HCT116 (cell line): ENCODE measurements around the gene IREB2. TPM values are rescaled to one million over a fixed set of nuclear protein-coding genes. Genes with fewer than 3 reads are reported as not detected.

Experiments used
- ATAC-seq: fragments of 200-7000 bp; cut with Tn5 transposase; 2 replicates; pipeline ENCODE4 v1.9.1; 2020; ENCODE audit warnings: mild to moderate bottlenecking, moderate library complexity
- BruUV-seq: library from RNA; stranded (reverse); fragments of 400-500 nt; replicated peaks from 2 replicates; lab custom pipeline; 2021; lab: Mats Ljungman, UMichigan
- CTCF ChIA-PET: fragments of 300-600 bp; sonication (Branson Sonifier 250); formaldehyde crosslinking; loops from one replicate; lab custom pipeline; 2021; ENCODE audit warnings: antibody characterized with exemption; lab: Charles Lee
- POLR2A ChIA-PET: fragments of 300-600, 350-600 bp; sonication (Branson Sonifier 250); formaldehyde crosslinking; loops from one replicate; lab custom pipeline; 2021; ENCODE audit warnings: antibody characterized with exemption; lab: Charles Lee
- RAD21 ChIA-PET, 2 experiments: fragments of 300-600 bp; sonication (Branson Sonifier 250); formaldehyde crosslinking; loops; one replicate each; lab custom pipeline; 2023; ENCODE audit warnings: low total read pairs in 2 of 2; ENCODE audit not compliant: uncharacterized antibody in 2 of 2, unreplicated experiment in 2 of 2, low non-redundant PET in 1 of 2; lab: Charles Lee
- DNase-seq: peaks from one replicate; pipeline ENCODE4 v3.0.0-alpha.2; 2010; ENCODE audit warnings: low read depth, low spot score
- H2AFZ ChIP-seq: fragments of 200-600 bp; shearing (Covaris generic), sonication (generic); 2 replicates; pipeline ENCODE4 v1.6.1; 2017; ENCODE audit warnings: low read depth, mixed run types, mixed read lengths, antibody characterized with exemption, low read length; ENCODE audit not compliant: poor library complexity, severe bottlenecking
- H3K27ac ChIP-seq: 2 replicates; pipeline ENCODE4 v1.5.1; 2012; ENCODE audit warnings: low read depth, low read length
- H3K27me3 ChIP-seq: fragments of 200-600 bp; sonication (generic); 2 replicates; pipeline ENCODE4 v1.6.1; 2016; ENCODE audit warnings: mixed run types, low read length, mixed read lengths; ENCODE audit not compliant: insufficient read depth
- H3K36me3 ChIP-seq, 2 experiments: fragments of 200-500 bp in 1 of 2; fragments of 200-600 bp in 1 of 2; sonication (Bioruptor generic) in 1 of 2; sonication (generic) in 1 of 2; 2 replicates each; pipeline versions ENCODE4 v1.5.1 to v1.6.1; 2014 to 2016; ENCODE audit warnings: low read length in 2 of 2, inconsistent platforms in 1 of 2, mixed read lengths in 1 of 2, mixed run types in 1 of 2; ENCODE audit not compliant: insufficient read depth in 2 of 2, control insufficient read depth in 1 of 2
- H3K4me1 ChIP-seq, 2 experiments: fragments of 200-600 bp in 1 of 2; sonication (generic) in 1 of 2; 2 replicates each; pipeline versions ENCODE4 v1.5.1 to v1.6.1; 2012 to 2017; ENCODE audit warnings: low read length in 2 of 2, inconsistent platforms in 1 of 2, mild to moderate bottlenecking in 1 of 2, mixed read lengths in 1 of 2, mixed run types in 1 of 2, moderate library complexity in 1 of 2; ENCODE audit not compliant: insufficient read depth in 2 of 2, control insufficient read depth in 1 of 2
- H3K4me2 ChIP-seq: fragments of 200-600 bp; sonication (generic); 2 replicates; pipeline ENCODE4 v1.6.1; 2017; ENCODE audit warnings: mixed run types, low read length, mixed read lengths
- H3K4me3 ChIP-seq, 2 experiments: fragments of 200-600 bp in 1 of 2; sonication (generic) in 1 of 2; replicated peaks in 1 of 2; 2 replicates each; pipeline ENCODE4 v1.5.1; 2011 to 2016; ENCODE audit warnings: low read length in 2 of 2, control low read depth in 1 of 2, low read depth in 1 of 2, mild to moderate bottlenecking in 1 of 2, mixed read lengths in 1 of 2, mixed run types in 1 of 2
- H3K79me2 ChIP-seq: fragments of 200-600 bp; sonication (generic); 2 replicates; pipeline ENCODE4 v1.6.1; 2017; ENCODE audit warnings: mild to moderate bottlenecking, mixed run types, low read length, moderate library complexity, mixed read lengths; ENCODE audit not compliant: insufficient read depth
- H3K9ac ChIP-seq: fragments of 200-600 bp; sonication (generic); 2 replicates; pipeline ENCODE4 v1.6.1; 2016; ENCODE audit warnings: low read length, mixed read lengths
- H3K9me2 ChIP-seq: fragments of 200-600 bp; sonication (generic), shearing (Covaris generic); 2 replicates; pipeline ENCODE4 v1.6.1; 2017; ENCODE audit warnings: mixed run types, mild to moderate bottlenecking, moderate library complexity; ENCODE audit not compliant: insufficient read depth
- H3K9me3 ChIP-seq, 2 experiments: fragments of 200-500 bp in 1 of 2; fragments of 200-600 bp in 1 of 2; sonication (Bioruptor generic) in 1 of 2; sonication (generic) in 1 of 2; 2 replicates each; pipeline ENCODE4 v1.6.1; 2014 to 2017; ENCODE audit warnings: low read length in 2 of 2, mixed read lengths in 2 of 2, inconsistent platforms in 1 of 2, low read depth in 1 of 2, mild to moderate bottlenecking in 1 of 2, mixed run types in 1 of 2, moderate library complexity in 1 of 2; ENCODE audit not compliant: control insufficient read depth in 1 of 2, insufficient read depth in 1 of 2
- H4K20me1 ChIP-seq: fragments of 200-600 bp; sonication (generic), shearing (Covaris generic); 2 replicates; pipeline ENCODE4 v1.6.1; 2017; ENCODE audit warnings: mixed run types, mild to moderate bottlenecking, moderate library complexity; ENCODE audit not compliant: insufficient read depth
- CBX3 ChIP-seq: IDR thresholded peaks from 2 replicates; pipeline ENCODE4 v1.6.1; 2012; ENCODE audit warnings: low read depth
- CEBPB ChIP-seq: IDR thresholded peaks from 2 replicates; pipeline ENCODE4 v1.6.1; 2012; ENCODE audit warnings: low read depth
- EGR1 ChIP-seq: IDR thresholded peaks from 2 replicates; pipeline ENCODE4 v1.6.1; 2012; ENCODE audit warnings: low read depth
- ELF1 ChIP-seq: IDR thresholded peaks from 2 replicates; pipeline ENCODE4 v1.6.1; 2012; ENCODE audit warnings: low read depth, borderline replicate concordance
- EZH2phosphoT487 ChIP-seq: fragments of 200-600 bp; IDR thresholded peaks from 2 replicates; pipeline ENCODE4 v1.6.1; 2018; ENCODE audit warnings: antibody characterized with exemption, borderline replicate concordance
- FOSL1 ChIP-seq: IDR thresholded peaks from 2 replicates; pipeline ENCODE4 v1.6.1; 2012; ENCODE audit warnings: low read depth
- JUND ChIP-seq: IDR thresholded peaks from 2 replicates; pipeline ENCODE4 v1.6.1; 2012
- MAX ChIP-seq: IDR thresholded peaks from 2 replicates; pipeline ENCODE4 v1.6.1; 2012
- POLR2AphosphoS5 ChIP-seq: IDR thresholded peaks from 2 replicates; pipeline ENCODE4 v1.6.1; 2011; ENCODE audit warnings: mild to moderate bottlenecking, low read depth, low read length, moderate library complexity
- RAD21 ChIP-seq: IDR thresholded peaks from 2 replicates; pipeline ENCODE4 v1.6.1; 2012; ENCODE audit warnings: low read depth, mild to moderate bottlenecking
- REST ChIP-seq: IDR thresholded peaks from 2 replicates; pipeline ENCODE4 v1.6.1; 2012; ENCODE audit warnings: low read depth
- SP1 ChIP-seq: IDR thresholded peaks from 2 replicates; pipeline ENCODE4 v1.6.1; 2012; ENCODE audit warnings: low read depth
- TCF7L2 ChIP-seq: IDR thresholded peaks from 2 replicates; pipeline ENCODE4 v1.7.0; 2011; ENCODE audit warnings: borderline replicate concordance, inconsistent platforms; ENCODE audit not compliant: insufficient read depth, insufficient read length; ENCODE audit errors: extremely low read depth
- YY1 ChIP-seq: IDR thresholded peaks from 2 replicates; pipeline ENCODE4 v1.6.1; 2011; ENCODE audit warnings: low read length, low read depth, moderate library complexity, mild to moderate bottlenecking; ENCODE audit not compliant: insufficient replicate concordance; ENCODE audit errors: extremely low read depth
- ZNF274 ChIP-seq: fragments of 200-500 bp; sonication (Bioruptor generic); IDR thresholded peaks from 2 replicates; pipeline ENCODE4 v1.6.1; 2014; ENCODE audit warnings: mild to moderate bottlenecking, low read depth, low read length, inconsistent platforms
- intact Hi-C: fragments of 100-400 bp; cut with micrococcal nuclease; formaldehyde crosslinking; loops from 2 replicates; pipeline ENCODE4 v1.10.0; 2022
- total RNA-seq: library from RNA; stranded (reverse); gene quantifications from one replicate; pipeline ENCODE4 v1.2.1, GENCODE V29; 2021; ENCODE audit not compliant: unreplicated experiment
- TF ChIP-seq, protein P1 (sequence below), 3 experiments: fragments of 200-600 bp in 1 of 3; sonication (generic) in 1 of 3; IDR thresholded peaks in 2 of 3; conservative IDR thresholded peaks in 1 of 3; 2 replicates each; pipeline ENCODE4 v1.5.1; 2012 to 2017; ENCODE audit warnings: low read depth in 2 of 3, low read length in 2 of 3, antibody characterized with exemption in 1 of 3, borderline replicate concordance in 1 of 3, control low read depth in 1 of 3, mild to moderate bottlenecking in 1 of 3, mixed read lengths in 1 of 3, mixed run types in 1 of 3, moderate library complexity in 1 of 3; ENCODE audit not compliant: insufficient read depth in 1 of 3
- TF ChIP-seq, protein P2 (sequence below): IDR thresholded peaks from 2 replicates; pipeline ENCODE4 v1.6.1; 2012

Gene IREB2
- total RNA-seq, 1 experiment from 2014 or later, result 57.6 TPM

GRCh38 chr15:78454992-78455391 is 17.0 kb downstream of the IREB2 start:
- Histone ChIP-seq H3K4me2 (no peak overlapping the region), H3K27ac (no peak overlapping the region), H3K27me3 (no peaks in the 10 kb centered on the region), H3K36me3 (no peaks in the 10 kb centered on the region)
- ChIA-PET POLR2A (no interaction called here), RAD21 (no interaction called here)
- intact Hi-C loops, result no loop called here
- no peak for DNase-seq
- TF ChIP-seq, protein P1, sequence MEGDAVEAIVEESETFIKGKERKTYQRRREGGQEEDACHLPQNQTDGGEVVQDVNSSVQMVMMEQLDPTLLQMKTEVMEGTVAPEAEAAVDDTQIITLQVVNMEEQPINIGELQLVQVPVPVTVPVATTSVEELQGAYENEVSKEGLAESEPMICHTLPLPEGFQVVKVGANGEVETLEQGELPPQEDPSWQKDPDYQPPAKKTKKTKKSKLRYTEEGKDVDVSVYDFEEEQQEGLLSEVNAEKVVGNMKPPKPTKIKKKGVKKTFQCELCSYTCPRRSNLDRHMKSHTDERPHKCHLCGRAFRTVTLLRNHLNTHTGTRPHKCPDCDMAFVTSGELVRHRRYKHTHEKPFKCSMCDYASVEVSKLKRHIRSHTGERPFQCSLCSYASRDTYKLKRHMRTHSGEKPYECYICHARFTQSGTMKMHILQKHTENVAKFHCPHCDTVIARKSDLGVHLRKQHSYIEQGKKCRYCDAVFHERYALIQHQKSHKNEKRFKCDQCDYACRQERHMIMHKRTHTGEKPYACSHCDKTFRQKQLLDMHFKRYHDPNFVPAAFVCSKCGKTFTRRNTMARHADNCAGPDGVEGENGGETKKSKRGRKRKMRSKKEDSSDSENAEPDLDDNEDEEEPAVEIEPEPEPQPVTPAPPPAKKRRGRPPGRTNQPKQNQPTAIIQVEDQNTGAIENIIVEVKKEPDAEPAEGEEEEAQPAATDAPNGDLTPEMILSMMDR (IDR thresholded peaks at IDR 0.05 in 2 of 3, conservative IDR thresholded peaks at IDR 0.05 in 1 of 3; ENCODE audit: borderline replicate concordance in 1 of 3, insufficient read depth in 1 of 3, low read depth in 2 of 3, low read length in 2 of 3), result no peak
- TF ChIP-seq EGR1, result no peak
- no peak for TF ChIP-seq CEBPB
- no peak for TF ChIP-seq MAX
- no peak for TF ChIP-seq FOSL1
- no peak for TF ChIP-seq JUND
- TF ChIP-seq EZH2phosphoT487, result no peak
- TF ChIP-seq RAD21, result no peak
- no peak for TF ChIP-seq POLR2AphosphoS5
- TF ChIP-seq ZNF274, result no peak
- TF ChIP-seq, protein P2, sequence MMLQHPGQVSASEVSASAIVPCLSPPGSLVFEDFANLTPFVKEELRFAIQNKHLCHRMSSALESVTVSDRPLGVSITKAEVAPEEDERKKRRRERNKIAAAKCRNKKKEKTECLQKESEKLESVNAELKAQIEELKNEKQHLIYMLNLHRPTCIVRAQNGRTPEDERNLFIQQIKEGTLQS, result no peak
- TF ChIP-seq CBX3, result no peak
- no peak for TF ChIP-seq YY1
- TF ChIP-seq REST, result no peak
- no peak for TF ChIP-seq ELF1
- no peak for TF ChIP-seq SP1
- no peak for TF ChIP-seq TCF7L2
- TF ChIP-seq, all 23 proteins: peak for 0
- no peak overlapping the region for H3K4me3 ChIP-seq
- no peak for ATAC-seq
- peaks cover 0 to 7% of the 10 kb centered on the region in 2 experiments; a peak in 1 of 4 replicates for H3K4me1 ChIP-seq
- no TSS peak for BruUV-seq
- no peak overlapping the region for H3K9ac ChIP-seq
- peaks cover 24% of the 10 kb centered on the region; the same call in 1 of the 2 replicates for H4K20me1 ChIP-seq
- H3K9me3 ChIP-seq, result no peaks in the 10 kb centered on the region
- CTCF ChIA-PET, result no interaction called here
- peaks cover 100% of the 10 kb centered on the region for H3K79me2 ChIP-seq
- no peak overlapping the region for H2AFZ ChIP-seq
- H3K9me2 ChIP-seq, result no peaks in the 10 kb centered on the region
